GM06990 (cell line): Measurements from ENCODE around the gene MAGEA8.
"Not testable (repeated sequence)": the region's sequence is repeated elsewhere in the genome, so short reads cannot be mapped to it uniquely, and the experiment has no call there.

Source experiments
- DNase-seq: peaks from one replicate; pipeline ENCODE4 v3.0.0-alpha.2; 2011; ENCODE audit not compliant: insufficient read length; ENCODE audit errors: extremely low read depth
- H3K27me3 ChIP-seq: replicated peaks from 2 replicates; pipeline ENCODE4 v1.6.0; 2011; ENCODE audit warnings: low read length; ENCODE audit not compliant: control insufficient read depth, insufficient read depth
- H3K36me3 ChIP-seq: 2 replicates; pipeline ENCODE4 v1.5.1; 2011; ENCODE audit warnings: low read length; ENCODE audit not compliant: control insufficient read depth, insufficient read depth
- H3K4me3 ChIP-seq: replicated peaks from 2 replicates; pipeline ENCODE4 v1.5.1; 2011; ENCODE audit warnings: low read depth, mild to moderate bottlenecking, control low read depth, low read length
- CTCF ChIP-seq: IDR thresholded peaks from 2 replicates; pipeline ENCODE4 v1.5.1; 2011; ENCODE audit warnings: low read length, control low read depth, mild to moderate bottlenecking, inconsistent platforms; ENCODE audit not compliant: insufficient read depth, poor library complexity, severe bottlenecking

Gene MAGEA8

GRCh38 chrX:149871940-149872339 lies 9.0 kb upstream of the MAGEA8 start:
- TF ChIP-seq CTCF: peak; percentile 71
- peak; percentile 57 for DNase-seq
- no peaks in the 10 kb centered on the region for H3K36me3 ChIP-seq
- no peak overlapping the region for H3K4me3 ChIP-seq
- H3K27me3 ChIP-seq: no peaks in the 10 kb centered on the region

GRCh38 chrX:149877157-149877556 lies 3.8 kb upstream of the MAGEA8 start:
- H3K36me3 ChIP-seq: no peaks in the 10 kb centered on the region
- H3K4me3 ChIP-seq: no peak overlapping the region
- TF ChIP-seq CTCF: no peak
- no peak for DNase-seq
- no peaks in the 10 kb centered on the region for H3K27me3 ChIP-seq

GRCh38 chrX:149877636-149878035 lies 3.3 kb upstream of the MAGEA8 start:
- Histone ChIP-seq H3K4me3 (no peak overlapping the region), H3K36me3 (no peaks in the 10 kb centered on the region), H3K27me3 (no peaks in the 10 kb centered on the region)
- DNase-seq: no peak
- no peak for TF ChIP-seq CTCF

GRCh38 chrX:149890828-149891227 lies 9.8 kb downstream of the MAGEA8 start:
- not testable (repeated sequence) for DNase-seq, H3K27me3 ChIP-seq, H3K36me3 ChIP-seq, H3K4me3 ChIP-seq

- no peak for TF ChIP-seq CTCF
- H3K27me3 ChIP-seq: no peaks in the 10 kb centered on the region
- no peak for DNase-seq
- H3K4me3 ChIP-seq: no peak overlapping the region
- H3K36me3 ChIP-seq: no peaks in the 10 kb centered on the region
Observed at GRCh38 chrX:149898554-149898953, 17.6 kb downstream of the MAGEA8 start.

GRCh38 chrX:149903889-149904748 lies 23.1 kb downstream of the MAGEA8 start:
- no peak overlapping the region for H3K4me3 ChIP-seq
- no peaks in the 10 kb centered on the region for H3K36me3 ChIP-seq
- no peak for TF ChIP-seq CTCF
- no peak for DNase-seq
- H3K27me3 ChIP-seq: no peaks in the 10 kb centered on the region
